HFFc6 (cell line): Measurements from ENCODE around the gene PYGB. TPM values are rescaled to one million over a fixed set of nuclear protein-coding genes. Genes with fewer than 3 reads are reported as not detected.

Experiments
- DNase-seq: peaks from one replicate; pipeline ENCODE4 v3.0.0-alpha.2; 2018
- H3K27ac Mint-ChIP-seq: 2 replicates; pipeline ENCODE4 v1.8.0; 2020; ENCODE audit warnings: mild to moderate bottlenecking, mixed read lengths
- H3K27me3 Mint-ChIP-seq: 2 replicates; pipeline ENCODE4 v1.8.0; 2021; ENCODE audit warnings: mild to moderate bottlenecking, moderate library complexity, mixed read lengths; ENCODE audit not compliant: insufficient read depth
- H3K36me3 Mint-ChIP-seq: 2 replicates; pipeline ENCODE4 v1.8.0; 2021; ENCODE audit warnings: low read depth, mixed read lengths
- H3K4me1 Mint-ChIP-seq: 2 replicates; pipeline ENCODE4 v1.8.0; 2020; ENCODE audit warnings: low read depth, mixed read lengths
- H3K4me3 Mint-ChIP-seq: 2 replicates; pipeline ENCODE4 v1.8.0; 2020; ENCODE audit warnings: mild to moderate bottlenecking, moderate library complexity, mixed read lengths
- H3K9me3 Mint-ChIP-seq: 2 replicates; pipeline ENCODE4 v1.8.0; 2020; ENCODE audit warnings: mild to moderate bottlenecking, mixed read lengths
- CTCF ChIP-seq: fragments of 200-600 bp; sonication (generic); IDR thresholded peaks from 2 replicates; pipeline ENCODE4 v1.5.0; 2021; ENCODE audit warnings: antibody characterized with exemption, mild to moderate bottlenecking
- total RNA-seq, 6 experiments: library from RNA; stranded (reverse); fragmentation: NEBNext Ultra II Directional; extraction: Animal tissue kit (Norgen Biotek cat#: 25700); gene quantifications; 2 replicates in 1 of 6; 3 replicates in 5 of 6; pipeline ENCODE4 v1.2.3, GENCODE V29; 2021

Gene PYGB
- total RNA-seq, 6 experiments from 2014 or later = 65.4 to 75.6 (median 70.2) TPM

GRCh38 chr20:25247518-25247955 lies 348 bp upstream of the PYGB start:
- Mint-ChIP-seq H3K4me3 (peak overlapping the region; percentile 93), H3K27ac (peak overlapping the region; percentile 86)
- DNase-seq = no peak

GRCh38 chr20:25248786-25249172 lies 894 bp downstream of the PYGB start:
- TF ChIP-seq CTCF = no peak
- peak; percentile 23 for DNase-seq
- Mint-ChIP-seq H3K27ac (peak overlapping the region; percentile 82), H3K27me3 (no peaks in the 10 kb centered on the region; the same call in 1 of the 2 replicates), H3K4me3 (peak overlapping the region; percentile 99), H3K4me1 (peaks cover 52% of the 10 kb centered on the region), H3K36me3 (peaks cover 18% of the 10 kb centered on the region; the same call in 1 of the 2 replicates), H3K9me3 (no peaks in the 10 kb centered on the region)

More at GRCh38 chr20:25247518-25247955, 348 bp upstream of the PYGB start:
- peaks cover 48% of the 10 kb centered on the region for H3K4me1 Mint-ChIP-seq
- H3K9me3 Mint-ChIP-seq = no peaks in the 10 kb centered on the region
- peaks cover 17% of the 10 kb centered on the region; the same call in 1 of the 2 replicates for H3K36me3 Mint-ChIP-seq
- H3K27me3 Mint-ChIP-seq = peaks cover 3% of the 10 kb centered on the region
- no peak for TF ChIP-seq CTCF

GRCh38 chr20:25249198-25249931 lies 1.5 kb downstream of the PYGB start:
- Mint-ChIP-seq H3K4me1 (peaks cover 53% of the 10 kb centered on the region), H3K9me3 (no peaks in the 10 kb centered on the region), H3K36me3 (peaks cover 18% of the 10 kb centered on the region; the same call in 1 of the 2 replicates), H3K27me3 (no peaks in the 10 kb centered on the region; the same call in 1 of the 2 replicates), H3K27ac (peak overlapping the region; percentile 82), H3K4me3 (peak overlapping the region; percentile 99)
- no peak for DNase-seq
- TF ChIP-seq CTCF = no peak

GRCh38 chr20:25250508-25250907 lies 2.6 kb downstream of the PYGB start:
- no peak for TF ChIP-seq CTCF
- DNase-seq = no peak
- peak overlapping the region; percentile 47; the same call in 1 of the 2 replicates for H3K4me3 Mint-ChIP-seq
- no peak overlapping the region for H3K27ac Mint-ChIP-seq
- H3K27me3 Mint-ChIP-seq = no peaks in the 10 kb centered on the region; the same call in 1 of the 2 replicates
- H3K4me1 Mint-ChIP-seq = peaks cover 58% of the 10 kb centered on the region
- H3K9me3 Mint-ChIP-seq = no peaks in the 10 kb centered on the region
- peaks cover 18% of the 10 kb centered on the region; the same call in 1 of the 2 replicates for H3K36me3 Mint-ChIP-seq

GRCh38 chr20:25251019-25251418 lies 3.1 kb downstream of the PYGB start:
- Mint-ChIP-seq H3K27me3 (no peaks in the 10 kb centered on the region; the same call in 1 of the 2 replicates), H3K27ac (no peak overlapping the region), H3K9me3 (no peaks in the 10 kb centered on the region), H3K36me3 (peaks cover 18% of the 10 kb centered on the region; the same call in 1 of the 2 replicates), H3K4me1 (peaks cover 59% of the 10 kb centered on the region), H3K4me3 (no peak overlapping the region)
- TF ChIP-seq CTCF = no peak
- DNase-seq = no peak
